ENCODE measurements around the gene TOR1AIP2. TPM values are rescaled to one million over a fixed set of nuclear protein-coding genes. Genes with fewer than 3 reads are reported as not detected.
A peak's percentile ranks its signal among the peaks of the same experiment; 100 is the strongest.
"Not testable (repeated sequence)": the region's sequence is repeated elsewhere in the genome, so short reads cannot be mapped to it uniquely, and the experiment has no call there.

The TOR1AIP2 gene
- total RNA-seq, 3 donors from 2014 or later, result 61.7 to 64.1 (median 62.9) TPM

DNA sequence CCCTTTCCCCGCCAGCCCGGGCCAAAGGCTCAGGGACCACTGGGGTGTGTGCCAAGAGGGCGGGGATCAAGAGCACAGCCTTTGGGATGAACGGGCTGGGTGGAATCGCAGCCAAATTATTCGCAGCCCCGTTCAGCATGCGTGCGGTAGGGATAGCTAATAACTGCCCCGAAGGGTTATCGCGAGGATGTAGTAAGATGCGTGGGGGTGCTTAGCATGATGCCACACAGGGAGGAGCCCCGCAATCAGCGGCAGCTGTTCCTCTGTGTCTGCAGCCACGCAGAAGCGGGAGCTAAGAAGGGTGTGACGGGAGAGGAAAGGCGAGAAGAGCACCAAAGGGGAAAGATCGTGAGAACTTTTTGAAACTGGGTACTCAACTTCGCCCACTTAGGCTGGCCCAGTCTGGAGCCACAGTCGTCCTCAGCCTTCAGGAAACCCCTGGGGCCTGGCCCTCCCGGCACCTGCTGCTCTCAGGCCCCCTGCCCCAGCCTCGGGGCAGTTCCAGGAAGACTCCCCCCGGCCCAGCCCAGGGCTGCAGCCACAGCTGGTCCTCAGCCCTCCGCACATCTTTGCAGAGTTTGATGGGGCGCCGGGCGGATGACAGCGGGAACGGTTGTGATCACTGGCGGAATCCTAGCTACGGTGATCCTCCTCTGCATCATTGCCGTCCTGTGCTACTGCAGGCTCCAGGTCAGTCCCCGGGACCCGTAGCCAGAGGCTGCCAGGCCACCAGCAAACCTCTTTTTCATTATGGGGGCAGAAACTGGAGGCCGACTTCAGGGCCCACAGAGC, 64.9 kb downstream of the TOR1AIP2 start:
- Mint-ChIP-seq H3K27me3 (ENCODE audit: low read depth) (peaks cover 8% of the 10 kb centered on the region), H3K4me3 (no peak overlapping the region), H3K9me3 (no peaks in the 10 kb centered on the region), H3K36me3 (ENCODE audit: insufficient read depth) (no peaks in the 10 kb centered on the region), H3K4me1 (ENCODE audit: low read depth) (peaks cover 19% of the 10 kb centered on the region)
- no peak for ATAC-seq
- DNase-seq, result no peak

DNA sequence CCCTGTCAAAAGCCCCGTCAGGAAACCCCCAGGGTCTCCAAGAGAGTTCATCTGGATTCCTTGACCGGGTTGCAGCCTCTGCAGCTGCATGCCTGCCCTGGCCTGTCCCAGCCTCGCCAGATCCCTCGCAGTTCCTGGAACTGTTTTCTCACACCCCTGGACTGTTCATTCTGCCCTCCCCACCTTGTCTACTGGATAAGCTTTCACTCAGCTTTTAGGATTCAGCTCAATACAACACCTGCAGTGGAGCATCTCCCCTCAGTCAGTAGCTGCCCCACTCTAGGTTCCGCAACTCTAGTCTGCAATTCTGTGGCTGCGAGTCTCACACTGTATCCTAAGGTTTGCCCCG, 67.3 kb downstream of the TOR1AIP2 start:
- Mint-ChIP-seq H3K36me3 (ENCODE audit: insufficient read depth) (no peaks in the 10 kb centered on the region), H3K9me3 (no peaks in the 10 kb centered on the region), H3K4me1 (ENCODE audit: low read depth) (peaks cover 12% of the 10 kb centered on the region), H3K4me3 (no peak overlapping the region), H3K27me3 (ENCODE audit: low read depth) (peaks cover 5% of the 10 kb centered on the region)
- ATAC-seq (no peak), DNase-seq (no peak)

DNA sequence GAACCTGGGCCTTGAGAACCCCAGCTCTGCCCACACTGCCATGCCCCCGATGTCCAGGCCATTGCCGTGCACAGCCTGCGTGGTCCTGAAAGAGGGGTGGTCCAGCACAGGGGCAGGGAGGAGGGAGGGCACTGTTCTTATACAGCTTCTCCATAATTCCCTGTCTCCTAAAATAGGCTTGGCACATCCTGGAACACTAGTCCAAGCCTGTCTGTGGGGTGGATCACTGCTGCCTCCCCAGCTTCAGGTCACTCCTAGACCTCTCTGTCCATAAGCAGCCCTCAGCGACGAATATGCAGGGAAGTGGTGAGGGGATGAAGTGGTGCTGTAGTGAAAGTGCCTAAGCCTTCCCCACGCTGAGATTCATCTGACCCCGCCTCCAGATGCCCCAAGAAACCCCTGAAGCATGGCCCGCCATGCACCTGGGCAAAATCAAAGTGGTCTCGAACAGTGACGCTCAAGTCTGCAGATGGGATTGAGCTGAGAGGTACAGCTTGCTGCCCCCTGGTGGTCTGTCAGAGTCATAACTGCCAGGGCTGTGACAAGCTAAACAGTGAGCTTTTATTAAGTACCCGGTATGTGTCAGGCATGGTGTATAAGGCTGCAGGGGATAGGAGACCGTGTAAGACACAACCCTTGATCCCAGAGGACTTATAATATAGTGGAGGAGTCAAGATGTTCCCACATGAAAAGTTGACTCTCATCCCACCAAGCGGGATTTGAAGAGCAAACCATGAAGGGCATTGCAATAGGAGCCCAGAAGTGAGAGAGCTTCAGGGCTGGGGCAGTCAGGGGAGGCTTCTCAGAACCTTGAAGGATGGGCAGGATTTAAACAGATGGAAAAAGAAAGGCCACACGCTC, 67.9 kb downstream of the TOR1AIP2 start:
- Mint-ChIP-seq H3K36me3 (ENCODE audit: insufficient read depth) (no peaks in the 10 kb centered on the region), H3K27me3 (ENCODE audit: low read depth) (peaks cover 5% of the 10 kb centered on the region), H3K4me1 (ENCODE audit: low read depth) (peaks cover 6% of the 10 kb centered on the region), H3K4me3 (no peak overlapping the region), H3K9me3 (no peaks in the 10 kb centered on the region)
- peak; percentile 62 for DNase-seq
- peak; percentile 63 to 73 for ATAC-seq

DNA sequence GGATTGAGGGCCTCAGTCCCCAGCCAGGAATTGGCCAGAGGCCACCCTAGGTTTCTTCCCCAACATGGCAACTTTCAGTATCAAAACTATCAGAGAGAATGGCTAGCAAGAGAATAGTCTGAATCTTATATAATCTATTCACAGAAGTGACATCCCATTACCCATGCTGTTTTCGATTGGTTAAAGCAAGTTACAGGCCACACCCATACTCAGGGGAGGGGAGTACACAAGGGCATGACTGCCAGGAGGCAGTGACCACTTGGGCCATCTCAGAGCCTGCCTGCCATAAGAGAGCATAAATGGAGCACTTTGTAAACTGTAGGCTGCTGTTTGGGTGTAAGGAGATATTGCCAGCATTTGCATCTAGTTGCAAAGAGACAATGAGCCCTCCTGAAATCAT, 69.1 kb downstream of the TOR1AIP2 start:
- H3K4me1 Mint-ChIP-seq (ENCODE audit: low read depth), result no peaks in the 10 kb centered on the region
- peaks cover 5% of the 10 kb centered on the region for H3K27me3 Mint-ChIP-seq (ENCODE audit: low read depth)
- H3K4me3 Mint-ChIP-seq, result no peak overlapping the region
- DNase-seq, result no peak
- no peak for ATAC-seq
- H3K9me3 Mint-ChIP-seq, result no peaks in the 10 kb centered on the region
- no peaks in the 10 kb centered on the region for H3K36me3 Mint-ChIP-seq (ENCODE audit: insufficient read depth)

DNA sequence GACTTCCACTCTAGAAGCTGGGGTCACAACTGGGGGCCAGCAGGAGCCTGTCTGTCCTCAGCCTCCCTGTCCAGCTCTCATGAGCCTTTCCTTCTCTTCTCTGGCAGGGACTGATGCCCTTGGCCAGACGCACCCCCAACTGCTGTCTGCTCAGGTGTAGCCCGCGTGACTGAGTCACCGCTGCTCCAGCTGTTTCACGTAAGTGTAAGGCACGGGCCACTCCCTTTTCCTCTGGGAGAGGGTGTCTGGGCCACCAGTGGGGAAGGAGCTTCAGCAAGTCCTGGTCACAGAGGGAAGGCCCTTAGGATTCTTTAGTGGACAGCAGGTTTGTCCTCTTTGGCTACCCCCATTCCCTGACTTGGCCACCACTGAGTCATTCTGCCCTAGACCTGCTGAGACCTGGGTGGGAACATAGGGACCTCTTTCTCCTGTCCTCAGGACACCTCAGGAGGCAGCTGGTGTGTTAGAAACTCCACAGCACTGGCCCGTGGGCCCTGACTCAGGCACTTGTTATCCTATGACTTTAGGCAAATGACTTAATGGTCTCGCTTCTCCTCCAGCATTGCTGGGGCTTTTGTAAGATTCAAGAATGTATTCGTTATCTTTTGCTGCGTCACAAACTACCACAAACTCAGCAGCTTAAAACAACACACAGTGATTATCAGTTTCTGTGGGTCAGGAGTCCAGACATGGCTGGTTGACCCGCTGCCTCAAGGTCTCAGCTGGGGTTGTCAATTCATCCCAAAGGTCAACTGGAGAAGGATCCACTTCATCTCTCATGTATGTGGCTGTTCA, 69.7 kb downstream of the TOR1AIP2 start:
- Mint-ChIP-seq H3K36me3 (ENCODE audit: insufficient read depth) (no peaks in the 10 kb centered on the region), H3K4me1 (ENCODE audit: low read depth) (no peaks in the 10 kb centered on the region), H3K27me3 (ENCODE audit: low read depth) (peaks cover 3% of the 10 kb centered on the region), H3K9me3 (no peaks in the 10 kb centered on the region), H3K4me3 (no peak overlapping the region)
- ATAC-seq, result no peak
- DNase-seq, result no peak

DNA sequence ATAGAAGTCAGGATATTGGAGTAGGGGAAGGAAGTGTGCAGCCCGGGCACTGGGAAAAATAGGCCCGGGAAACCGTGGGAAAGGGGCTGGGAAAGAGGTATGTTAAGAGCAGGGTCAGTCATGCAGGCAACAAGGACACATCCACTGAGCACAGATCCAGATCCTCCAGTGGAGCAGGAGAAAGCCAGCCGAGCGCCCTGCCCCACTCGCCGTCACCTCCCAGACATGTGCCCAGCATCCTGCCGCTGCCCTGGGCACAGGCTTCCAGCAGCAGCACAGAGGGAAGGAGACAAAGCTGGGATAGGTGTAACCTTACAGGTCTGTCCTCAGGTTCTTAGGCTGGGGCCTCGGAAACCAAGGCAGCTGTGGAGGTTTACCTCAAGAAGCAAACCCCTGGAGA, 70.3 kb downstream of the TOR1AIP2 start:
- DNase-seq, result no peak
- ATAC-seq, result no peak
- Mint-ChIP-seq H3K4me1 (ENCODE audit: low read depth) (no peaks in the 10 kb centered on the region), H3K4me3 (no peak overlapping the region), H3K27me3 (ENCODE audit: low read depth) (peaks cover 3% of the 10 kb centered on the region), H3K36me3 (ENCODE audit: insufficient read depth) (no peaks in the 10 kb centered on the region), H3K9me3 (no peaks in the 10 kb centered on the region)

DNA sequence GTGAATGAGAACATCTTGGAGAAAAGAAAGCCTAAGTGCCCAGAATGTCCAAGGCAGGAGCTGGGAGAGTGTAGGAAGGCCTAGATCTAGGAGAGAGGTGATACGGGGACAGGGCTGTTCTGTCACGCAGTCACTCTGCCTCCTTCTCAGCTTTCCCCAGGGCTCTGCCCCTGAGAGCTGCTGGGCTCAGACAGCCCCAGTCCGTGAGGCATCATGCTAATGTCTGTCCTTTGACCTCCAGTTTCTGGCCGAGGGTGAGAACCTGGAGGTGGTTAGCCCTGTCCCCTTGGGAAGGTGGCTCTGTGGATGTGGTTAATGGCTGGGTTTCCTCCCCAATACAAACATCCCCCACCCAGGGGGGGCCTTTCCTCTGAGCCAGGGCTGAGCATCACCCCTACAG, 71.3 kb downstream of the TOR1AIP2 start:
- H3K36me3 Mint-ChIP-seq (ENCODE audit: insufficient read depth), result no peaks in the 10 kb centered on the region
- ATAC-seq (no peak), DNase-seq (no peak)
- no peaks in the 10 kb centered on the region for H3K4me1 Mint-ChIP-seq (ENCODE audit: low read depth)
- H3K9me3 Mint-ChIP-seq, result no peaks in the 10 kb centered on the region
- no peak overlapping the region for H3K4me3 Mint-ChIP-seq
- peaks cover 3% of the 10 kb centered on the region for H3K27me3 Mint-ChIP-seq (ENCODE audit: low read depth)

DNA sequence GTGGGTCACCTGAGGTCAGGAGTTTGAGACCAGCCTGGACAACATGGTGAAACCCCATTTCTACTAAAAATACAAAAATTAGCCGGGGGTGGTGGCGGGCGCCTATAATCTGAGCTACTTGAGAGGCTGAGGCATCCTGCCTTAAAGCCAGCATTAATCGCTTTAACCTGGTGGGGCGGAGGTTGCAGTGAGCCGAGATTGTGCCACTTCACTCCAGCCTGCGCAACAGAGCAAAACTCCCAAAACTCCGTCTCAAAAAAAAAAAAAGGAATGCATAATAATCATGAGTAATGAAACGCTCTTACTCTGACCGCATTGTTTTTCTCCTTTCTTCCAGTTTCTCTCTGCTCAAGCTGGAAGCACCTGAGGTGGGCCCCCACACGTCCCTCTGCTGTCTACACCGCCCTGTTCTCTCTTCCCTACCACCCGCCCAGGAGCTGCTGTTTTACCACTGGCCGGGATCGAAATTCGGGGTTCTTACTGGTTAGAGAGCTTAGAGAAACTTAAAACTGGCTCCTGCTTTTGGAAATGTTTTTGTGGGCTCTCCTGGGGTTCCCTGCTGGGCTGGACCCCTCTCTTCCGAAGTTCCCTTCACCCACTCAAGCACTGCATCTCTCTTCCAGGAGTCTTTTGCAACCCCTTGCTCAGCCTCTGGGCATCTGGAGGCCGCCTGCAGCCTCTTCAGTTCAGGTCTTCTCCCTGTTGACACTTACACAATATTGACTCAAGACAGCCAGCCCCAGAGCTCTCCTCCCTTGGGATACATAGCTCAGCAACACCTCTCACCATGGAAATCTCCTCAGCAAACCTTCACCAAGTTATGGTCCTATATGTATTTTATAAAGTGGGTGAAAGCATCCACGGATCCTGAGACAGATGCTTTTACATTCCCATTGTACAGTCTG, 72.1 kb downstream of the TOR1AIP2 start:
- ATAC-seq (no peak), DNase-seq (no peak)
- no peak overlapping the region for H3K4me3 Mint-ChIP-seq
- H3K36me3 Mint-ChIP-seq (ENCODE audit: insufficient read depth), result no peaks in the 10 kb centered on the region
- H3K4me1 Mint-ChIP-seq (ENCODE audit: low read depth), result no peaks in the 10 kb centered on the region
- peaks cover 5% of the 10 kb centered on the region for H3K27me3 Mint-ChIP-seq (ENCODE audit: low read depth)
- no peaks in the 10 kb centered on the region for H3K9me3 Mint-ChIP-seq

DNA sequence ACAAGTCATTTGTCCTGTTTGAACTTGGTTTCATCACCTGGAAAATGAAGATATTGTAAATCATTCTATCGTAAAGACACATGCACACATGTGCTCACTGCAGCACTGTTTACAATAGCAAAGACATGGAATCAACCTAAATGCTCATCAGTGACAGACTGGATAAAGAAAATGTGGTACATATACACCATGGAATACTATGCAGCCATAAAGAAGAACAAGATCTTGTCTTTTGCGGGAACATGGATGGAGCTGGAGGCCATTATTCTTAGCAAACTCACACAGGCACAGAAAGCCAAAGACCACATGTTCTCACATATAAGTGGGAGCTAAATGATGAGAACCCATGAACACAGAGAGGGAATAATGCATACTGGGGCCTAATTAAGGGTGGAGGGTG, 73.2 kb downstream of the TOR1AIP2 start:
- not testable (repeated sequence) for H3K4me1 Mint-ChIP-seq (ENCODE audit: low read depth)

DNA sequence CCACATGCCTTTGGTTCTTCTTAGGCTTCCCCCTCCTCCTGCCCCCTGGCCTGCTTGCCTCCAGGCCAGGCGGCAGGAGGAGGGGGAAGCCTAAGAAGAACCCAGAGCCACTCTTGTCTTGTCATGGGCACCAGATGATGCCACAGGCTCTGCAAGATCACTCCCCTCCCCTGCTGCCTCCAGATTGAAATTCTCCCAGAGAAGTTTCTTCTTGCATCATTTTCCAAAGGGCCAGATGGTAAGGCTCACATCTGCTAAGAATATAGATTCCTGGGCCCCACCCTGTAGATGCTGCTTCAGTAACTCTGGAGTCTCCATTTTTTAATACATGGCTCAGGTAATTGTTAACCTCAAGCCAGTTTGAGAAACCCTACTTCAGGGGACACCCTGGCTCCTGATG, 73.7 kb downstream of the TOR1AIP2 start:
- Mint-ChIP-seq H3K4me1 (ENCODE audit: low read depth) (no peaks in the 10 kb centered on the region), H3K4me3 (no peak overlapping the region)

More for the DNA sequence above, 73.2 kb downstream of the TOR1AIP2 start:
- not testable (repeated sequence) for DNase-seq; ATAC-seq; H3K4me3 Mint-ChIP-seq; H3K36me3 Mint-ChIP-seq (ENCODE audit: insufficient read depth); H3K9me3 Mint-ChIP-seq; H3K27me3 Mint-ChIP-seq (ENCODE audit: low read depth)

DNA sequence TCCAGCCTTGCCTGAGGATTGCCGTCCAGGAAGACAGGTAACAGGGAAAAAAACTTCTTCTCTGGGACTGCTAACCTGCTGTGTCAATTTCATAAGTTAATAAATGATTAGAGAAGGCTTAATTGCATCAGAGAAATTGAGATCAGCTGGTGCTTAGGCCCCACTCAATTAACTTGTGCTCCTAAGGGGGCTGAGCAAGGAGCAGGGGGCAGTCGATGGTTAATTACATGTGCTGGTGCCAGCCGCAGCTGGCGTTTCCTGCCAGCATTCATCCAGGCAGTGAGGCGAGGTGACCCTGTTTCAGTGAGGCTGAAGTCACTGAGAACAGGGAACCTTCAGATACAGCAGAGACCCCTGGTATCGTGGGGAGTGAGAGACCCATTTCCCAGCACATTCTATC, 74.5 kb downstream of the TOR1AIP2 start:
- Mint-ChIP-seq H3K4me3 (no peak overlapping the region), H3K36me3 (ENCODE audit: insufficient read depth) (no peaks in the 10 kb centered on the region), H3K27me3 (ENCODE audit: low read depth) (peaks cover 2% of the 10 kb centered on the region), H3K9me3 (no peaks in the 10 kb centered on the region), H3K4me1 (ENCODE audit: low read depth) (no peaks in the 10 kb centered on the region)
- DNase-seq (no peak), ATAC-seq (no peak)

More for the DNA sequence above, 73.7 kb downstream of the TOR1AIP2 start:
- no peaks in the 10 kb centered on the region for H3K36me3 Mint-ChIP-seq (ENCODE audit: insufficient read depth)
- DNase-seq (no peak), ATAC-seq (no peak)
- no peaks in the 10 kb centered on the region for H3K9me3 Mint-ChIP-seq
- peaks cover 2% of the 10 kb centered on the region for H3K27me3 Mint-ChIP-seq (ENCODE audit: low read depth)

DNA sequence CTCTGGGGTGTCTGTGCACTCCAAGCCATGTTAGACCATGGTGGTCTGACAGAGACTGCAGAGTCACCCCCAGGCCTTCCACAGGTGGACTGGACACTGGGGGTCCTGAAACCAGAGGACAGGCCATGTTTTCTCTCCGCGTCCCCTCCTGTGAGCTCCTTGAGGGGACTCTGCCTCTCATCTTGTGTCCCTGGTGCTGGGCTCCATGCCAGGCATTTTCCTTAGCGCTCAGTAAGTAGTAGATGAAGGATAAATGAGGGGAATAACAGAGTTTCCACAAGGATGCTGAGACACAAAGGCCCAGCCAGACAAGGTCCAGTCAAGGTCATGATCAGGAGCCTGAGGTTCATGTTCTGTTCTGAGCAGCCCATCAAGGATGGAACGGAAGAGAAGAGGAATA, 77.1 kb downstream of the TOR1AIP2 start:
- DNase-seq, result no peak
- peaks cover 2% of the 10 kb centered on the region for H3K27me3 Mint-ChIP-seq (ENCODE audit: low read depth)
- no peaks in the 10 kb centered on the region for H3K36me3 Mint-ChIP-seq (ENCODE audit: insufficient read depth)
- no peak for ATAC-seq
- H3K4me3 Mint-ChIP-seq, result no peak overlapping the region
- H3K9me3 Mint-ChIP-seq, result no peaks in the 10 kb centered on the region
- H3K4me1 Mint-ChIP-seq (ENCODE audit: low read depth), result no peaks in the 10 kb centered on the region

DNA sequence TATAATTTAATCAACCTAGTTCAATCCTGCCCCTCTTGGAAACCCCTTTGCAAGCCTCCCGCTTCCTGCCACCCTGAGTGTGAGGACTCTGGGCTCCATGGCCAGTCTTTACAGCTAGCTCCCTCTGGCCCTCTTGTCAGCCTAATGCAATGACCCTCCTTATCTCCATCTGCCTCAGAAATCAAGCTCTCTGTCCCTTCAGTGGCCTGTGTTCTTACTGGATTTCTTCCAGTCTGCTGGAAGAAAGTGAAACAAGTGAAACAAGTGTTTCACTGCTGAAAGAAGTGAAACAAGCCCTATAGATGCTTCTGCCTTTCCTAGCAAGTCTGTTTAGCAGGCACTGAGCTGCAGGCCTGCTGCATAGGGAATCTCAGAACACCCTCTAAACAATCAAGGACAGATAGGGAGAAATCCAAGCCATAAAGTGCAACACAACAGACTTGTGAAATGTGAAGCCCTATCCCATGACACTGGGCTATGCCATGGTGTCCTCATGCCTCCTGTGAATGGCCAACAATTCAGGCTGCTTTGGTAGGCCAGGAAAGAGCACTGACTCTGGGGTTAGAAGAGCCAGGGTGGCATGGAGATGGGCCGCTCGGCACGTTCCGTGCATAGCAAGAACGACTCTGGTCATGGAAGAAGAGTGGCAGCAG, 78.6 kb downstream of the TOR1AIP2 start:
- DNase-seq (no peak), ATAC-seq (no peak)
- no peaks in the 10 kb centered on the region for H3K9me3 Mint-ChIP-seq
- H3K4me1 Mint-ChIP-seq (ENCODE audit: low read depth), result no peaks in the 10 kb centered on the region
- H3K27me3 Mint-ChIP-seq (ENCODE audit: low read depth), result peaks cover 2% of the 10 kb centered on the region
- no peak overlapping the region for H3K4me3 Mint-ChIP-seq
- H3K36me3 Mint-ChIP-seq (ENCODE audit: insufficient read depth), result no peaks in the 10 kb centered on the region
